Myocyte (in vitro differentiated cells): Measurements from ENCODE around the gene DSN1. TPM values are rescaled to one million over a fixed set of nuclear protein-coding genes. Genes with fewer than 3 reads are reported as not detected.

Experiments
- DNase-seq: peaks from one replicate; pipeline ENCODE4 v3.0.0-alpha.2; 2012; ENCODE audit warnings: low read depth
- total RNA-seq: library from RNA; depleted of rRNA; stranded (reverse); fragments of >200 nt; gene quantifications from 2 replicates; pipeline ENCODE4 v1.2.3, GENCODE V29; 2014

DSN1 gene
- total RNA-seq, 1 donor from 2014 or later, result 8.4 TPM

GRCh38 chr20:36756496-36756895 is 17.1 kb downstream of the DSN1 start:
- no peak for DNase-seq

GRCh38 chr20:36754656-36755222 is 18.8 kb downstream of the DSN1 start:
- DNase-seq, result peak; percentile 92

GRCh38 chr20:36752582-36752981 is 21.0 kb downstream of the DSN1 start:
- no peak for DNase-seq

- peak; percentile 94 for DNase-seq
These were observed 27.5 kb downstream of the DSN1 start, which contains the start of gene NDRG3 for GRCh38 chr20:36745927-36746659. NDRG3 (minus strand) TSS chr20:36746090; CDS start chr20:36721735, 24,355 bp downstream.

- DNase-seq, result peak; percentile 22
These were observed 28.2 kb downstream of the DSN1 start for GRCh38 chr20:36745234-36745926.

- peak; percentile 71 for DNase-seq
These were observed 28.8 kb downstream of the DSN1 start for GRCh38 chr20:36744764-36745191.

- no peak for DNase-seq
These were observed 29.3 kb downstream of the DSN1 start for GRCh38 chr20:36744243-36744642.

- no peak for DNase-seq
These were observed 31.0 kb downstream of the DSN1 start for GRCh38 chr20:36742558-36742957.

GRCh38 chr20:36741072-36741471 is 32.5 kb downstream of the DSN1 start:
- DNase-seq, result no peak

GRCh38 chr20:36737183-36737499 is 36.4 kb downstream of the DSN1 start:
- DNase-seq, result no peak

- no peak for DNase-seq
These were observed 36.9 kb downstream of the DSN1 start for GRCh38 chr20:36736451-36737182.

- no peak for DNase-seq
These were observed 41.1 kb downstream of the DSN1 start for GRCh38 chr20:36732456-36732855.

GRCh38 chr20:36728986-36729385 is 44.6 kb downstream of the DSN1 start:
- no peak for DNase-seq

GRCh38 chr20:36726168-36726567 is 47.4 kb downstream of the DSN1 start:
- no peak for DNase-seq

GRCh38 chr20:36720510-36720909 is 53.1 kb downstream of the DSN1 start:
- DNase-seq, result no peak

- DNase-seq, result peak; percentile 21
These were observed 55.9 kb downstream of the DSN1 start for GRCh38 chr20:36717657-36718056.

- DNase-seq, result no peak
These were observed 56.5 kb downstream of the DSN1 start for GRCh38 chr20:36717021-36717420.

- no peak for DNase-seq
These were observed 60.8 kb downstream of the DSN1 start for GRCh38 chr20:36712775-36713174.

- no peak for DNase-seq
These were observed 64.4 kb downstream of the DSN1 start for GRCh38 chr20:36709126-36709525.

GRCh38 chr20:36703530-36703929 is 70.0 kb downstream of the DSN1 start:
- no peak for DNase-seq
